ENCODE results near the gene APBB3. TPM values are rescaled to one million over a fixed set of nuclear protein-coding genes. Genes with fewer than 3 reads are reported as not detected.

The APBB3 gene
- total and polyA plus RNA-seq, 11 donors = 3.6 to 23.1 (median 11.4) TPM

GRCh38 chr5:140546851-140547507 lies 17.4 kb downstream of the APBB3 start:
- DNase-seq = no peak
- WGBS, 4 donors = 40 to 47% (median 46%) methylated on average over 13 of the region's 13 CpGs
- peak overlapping the region in 9 of 12 donors; percentile 49 to 65 (median 56) for H3K4me3 ChIP-seq

GRCh38 chr5:140545606-140546005 lies 18.8 kb downstream of the APBB3 start:
- 97 to 99% (median 98%) methylated on average over 10 of the region's 10 CpGs for WGBS, 4 donors
- peak overlapping the region in 1 of 12 donors; percentile 3 for H3K27ac ChIP-seq
- intact Hi-C loops (cut with DNase I) = loop anchor here in 7 of 10 donors (5.0 kb wide), 3 partner anchors 92 to 162 kb away; partner anchors contain the start of gene TMCO6 (in 4 of the 7)

More at GRCh38 chr5:140546851-140547507, 17.4 kb downstream of the APBB3 start:
- peaks cover 14 to 50% (median 43%) of the 10 kb centered on the region in 12 donors for H3K4me1 ChIP-seq
- intact Hi-C loops (cut with DNase I) = loop anchor here in 9 of 10 donors (1.0 to 5.0 kb wide), 5 partner anchors 17 to 160 kb away; partner anchors contain the start of genes TMCO6 (in 4 of the 9), APBB3 (in 2 of the 9), SLC35A4 (in 2 of the 9) and IK (in 1 of the 9)
- H3K27ac ChIP-seq = peak overlapping the region; percentile 21 to 98 (median 94)
- no peaks in the 10 kb centered on the region for H3K27me3 ChIP-seq
- TF ChIP-seq POLR2A (IDR thresholded peaks at IDR 0.05) = no peak
- no peak for TF ChIP-seq CTCF (IDR thresholded peaks at IDR 0.05)
- peak; percentile 0 to 6 (median 4) for ATAC-seq
- H3K9me3 ChIP-seq = no peaks in the 10 kb centered on the region
- H3K36me3 ChIP-seq = peaks cover 0 to 66% (median 55%) of the 10 kb centered on the region in 9 donors

GRCh38 chr5:140544986-140545385 lies 19.4 kb downstream of the APBB3 start:
- DNase-seq (no peak), ATAC-seq (no peak)
- WGBS, 4 donors = 95 to 97% (median 97%) methylated on average over 7 of the region's 7 CpGs
- H3K4me1 ChIP-seq = peaks cover 14 to 51% (median 36%) of the 10 kb centered on the region in 12 donors
- H3K36me3 ChIP-seq = peaks cover 0 to 66% (median 55%) of the 10 kb centered on the region in 9 donors
- no peaks in the 10 kb centered on the region for H3K27me3 ChIP-seq
- H3K27ac ChIP-seq = no peak overlapping the region
- intact Hi-C loops (cut with DNase I) = loop anchor here in 7 of 10 donors (5.0 kb wide), 3 partner anchors 92 to 162 kb away; partner anchors contain the start of gene TMCO6 (in 4 of the 7)
- TF ChIP-seq POLR2A (IDR thresholded peaks at IDR 0.05) (no peak), CTCF (IDR thresholded peaks at IDR 0.05) (no peak)
- H3K9me3 ChIP-seq = no peaks in the 10 kb centered on the region
- H3K4me3 ChIP-seq = no peak overlapping the region

More at GRCh38 chr5:140545606-140546005, 18.8 kb downstream of the APBB3 start:
- H3K27me3 ChIP-seq = no peaks in the 10 kb centered on the region
- DNase-seq = no peak
- ATAC-seq = no peak
- H3K36me3 ChIP-seq = peaks cover 0 to 66% (median 55%) of the 10 kb centered on the region in 9 donors
- H3K4me3 ChIP-seq = no peak overlapping the region
- no peaks in the 10 kb centered on the region for H3K9me3 ChIP-seq
- H3K4me1 ChIP-seq = peaks cover 14 to 56% (median 41%) of the 10 kb centered on the region in 12 donors
- TF ChIP-seq CTCF (IDR thresholded peaks at IDR 0.05) (no peak), POLR2A (IDR thresholded peaks at IDR 0.05) (no peak)

GRCh38 chr5:140542972-140543371 lies 21.4 kb downstream of the APBB3 start:
- Histone ChIP-seq H3K9me3 (no peaks in the 10 kb centered on the region), H3K36me3 (peaks cover 0 to 77% (median 71%) of the 10 kb centered on the region in 9 donors), H3K27ac (no peak overlapping the region), H3K4me1 (peaks cover 0 to 31% (median 16%) of the 10 kb centered on the region in 12 donors), H3K27me3 (no peaks in the 10 kb centered on the region), H3K4me3 (no peak overlapping the region)
- intact Hi-C loops (cut with DNase I) = no loop called here
- no peak for DNase-seq
- ATAC-seq = no peak
- TF ChIP-seq CTCF (IDR thresholded peaks at IDR 0.05) = no peak
- TF ChIP-seq POLR2A (IDR thresholded peaks at IDR 0.05) = no peak
- WGBS, 4 donors = 93 to 98% (median 95%) methylated on average over 5 of the region's 5 CpGs

Measured in heart left ventricle (tissue), 16 donors.